ENCODE measurements around the gene TMPRSS9.

Gene TMPRSS9

GRCh38 chr19:2382530-2383222, 22.6 kb downstream of the TMPRSS9 start:
- H3K4me1 ChIP-seq (ENCODE audit: insufficient read depth, low read length, severe bottlenecking): no peaks in the 10 kb centered on the region
- H3K4me2 ChIP-seq (ENCODE audit: low read length): no peak overlapping the region
- H3K79me2 ChIP-seq (ENCODE audit: insufficient read depth, low read length): no peaks in the 10 kb centered on the region
- no peaks in the 10 kb centered on the region for H3K9me3 ChIP-seq (ENCODE audit: low read length)
- H3K4me3 ChIP-seq (ENCODE audit: low read depth, low read length, poor library complexity, severe bottlenecking): no peak overlapping the region
- H3K36me3 ChIP-seq (ENCODE audit: insufficient read depth, low read length): no peaks in the 10 kb centered on the region
- TF ChIP-seq CTCF (IDR thresholded peaks at IDR 0.05; ENCODE audit: low read length): no peak
- no peak for TF ChIP-seq EZH2 (IDR thresholded peaks at IDR 0.05; ENCODE audit: borderline replicate concordance, low read length)
- no peaks in the 10 kb centered on the region for H4K20me1 ChIP-seq (ENCODE audit: insufficient read depth, low read length)
- no peak overlapping the region for H3K9ac ChIP-seq (ENCODE audit: low read length)
- no peaks in the 10 kb centered on the region for H3F3A ChIP-seq (ENCODE audit: insufficient read depth, low read length)
- H3K27ac ChIP-seq (ENCODE audit: low read depth, low read length, poor library complexity, severe bottlenecking): no peak overlapping the region
- no peak overlapping the region for H2AFZ ChIP-seq (ENCODE audit: low read length)
- H3K27me3 ChIP-seq (ENCODE audit: insufficient read depth, low read length): peaks cover 4% of the 10 kb centered on the region; the same call in 1 of the 2 replicates
- H3K9me2 ChIP-seq (ENCODE audit: low read depth, low read length): no peaks in the 10 kb centered on the region

- Histone ChIP-seq H3K9me3 (ENCODE audit: low read length) (no peaks in the 10 kb centered on the region), H4K20me1 (ENCODE audit: insufficient read depth, low read length) (no peaks in the 10 kb centered on the region), H3K4me3 (ENCODE audit: low read depth, low read length, poor library complexity, severe bottlenecking) (no peak overlapping the region), H3K9ac (ENCODE audit: low read length) (no peak overlapping the region), H3K79me2 (ENCODE audit: insufficient read depth, low read length) (no peaks in the 10 kb centered on the region), H2AFZ (ENCODE audit: low read length) (no peak overlapping the region), H3K9me2 (ENCODE audit: low read depth, low read length) (no peaks in the 10 kb centered on the region), H3K36me3 (ENCODE audit: insufficient read depth, low read length) (no peaks in the 10 kb centered on the region), H3K27ac (ENCODE audit: low read depth, low read length, poor library complexity, severe bottlenecking) (no peak overlapping the region), H3K4me2 (ENCODE audit: low read length) (no peak overlapping the region), H3F3A (ENCODE audit: insufficient read depth, low read length) (no peaks in the 10 kb centered on the region), H3K4me1 (ENCODE audit: insufficient read depth, low read length, severe bottlenecking) (no peaks in the 10 kb centered on the region), H3K27me3 (ENCODE audit: insufficient read depth, low read length) (peaks cover 4% of the 10 kb centered on the region; the same call in 1 of the 2 replicates)
- TF ChIP-seq CTCF (IDR thresholded peaks at IDR 0.05; ENCODE audit: low read length) (no peak), EZH2 (IDR thresholded peaks at IDR 0.05; ENCODE audit: borderline replicate concordance, low read length) (no peak)
Measured at GRCh38 chr19:2385053-2385721, 25.1 kb downstream of the TMPRSS9 start.

- H4K20me1 ChIP-seq (ENCODE audit: insufficient read depth, low read length): no peaks in the 10 kb centered on the region
- peaks cover 3% of the 10 kb centered on the region; the same call in 1 of the 2 replicates for H3K27me3 ChIP-seq (ENCODE audit: insufficient read depth, low read length)
- no peak overlapping the region for H3K4me2 ChIP-seq (ENCODE audit: low read length)
Measured at GRCh38 chr19:2387367-2388288, 27.6 kb downstream of the TMPRSS9 start.

More at GRCh38 chr19:2387367-2388288, 27.6 kb downstream of the TMPRSS9 start:
- H2AFZ ChIP-seq (ENCODE audit: low read length): no peak overlapping the region
- H3K9me3 ChIP-seq (ENCODE audit: low read length): no peaks in the 10 kb centered on the region
- no peaks in the 10 kb centered on the region for H3K79me2 ChIP-seq (ENCODE audit: insufficient read depth, low read length)
- H3K4me3 ChIP-seq (ENCODE audit: low read depth, low read length, poor library complexity, severe bottlenecking): no peak overlapping the region
- H3K27ac ChIP-seq (ENCODE audit: low read depth, low read length, poor library complexity, severe bottlenecking): no peak overlapping the region
- H3K4me1 ChIP-seq (ENCODE audit: insufficient read depth, low read length, severe bottlenecking): peaks cover 4% of the 10 kb centered on the region
- H3K9me2 ChIP-seq (ENCODE audit: low read depth, low read length): no peaks in the 10 kb centered on the region
- H3K36me3 ChIP-seq (ENCODE audit: insufficient read depth, low read length): no peaks in the 10 kb centered on the region
- no peaks in the 10 kb centered on the region for H3F3A ChIP-seq (ENCODE audit: insufficient read depth, low read length)
- no peak overlapping the region for H3K9ac ChIP-seq (ENCODE audit: low read length)
- TF ChIP-seq CTCF (IDR thresholded peaks at IDR 0.05; ENCODE audit: low read length) (no peak), EZH2 (IDR thresholded peaks at IDR 0.05; ENCODE audit: borderline replicate concordance, low read length) (no peak)
